ENCODE data around the gene BRINP1.

BRINP1 gene

DNA sequence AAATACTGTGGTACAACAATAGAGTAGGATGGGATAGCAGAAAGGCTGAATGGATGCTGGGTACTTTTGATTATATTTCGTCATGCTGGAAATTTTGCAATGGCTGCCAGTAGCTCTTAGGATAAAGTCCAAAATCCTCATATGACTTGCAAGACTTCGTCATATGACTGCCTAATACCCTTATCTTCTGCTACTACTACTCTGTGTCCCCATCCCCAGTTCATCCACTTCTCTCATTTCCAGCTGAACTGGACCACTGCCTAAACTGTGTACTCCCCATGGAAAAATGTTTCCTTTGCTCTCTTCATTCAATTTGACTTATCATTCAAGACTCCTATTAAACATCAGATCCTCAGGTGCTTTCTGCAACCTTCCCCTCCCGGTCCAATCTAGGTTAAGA lies 212.9 kb downstream of the BRINP1 start:
- TF ChIP-seq, protein P1, sequence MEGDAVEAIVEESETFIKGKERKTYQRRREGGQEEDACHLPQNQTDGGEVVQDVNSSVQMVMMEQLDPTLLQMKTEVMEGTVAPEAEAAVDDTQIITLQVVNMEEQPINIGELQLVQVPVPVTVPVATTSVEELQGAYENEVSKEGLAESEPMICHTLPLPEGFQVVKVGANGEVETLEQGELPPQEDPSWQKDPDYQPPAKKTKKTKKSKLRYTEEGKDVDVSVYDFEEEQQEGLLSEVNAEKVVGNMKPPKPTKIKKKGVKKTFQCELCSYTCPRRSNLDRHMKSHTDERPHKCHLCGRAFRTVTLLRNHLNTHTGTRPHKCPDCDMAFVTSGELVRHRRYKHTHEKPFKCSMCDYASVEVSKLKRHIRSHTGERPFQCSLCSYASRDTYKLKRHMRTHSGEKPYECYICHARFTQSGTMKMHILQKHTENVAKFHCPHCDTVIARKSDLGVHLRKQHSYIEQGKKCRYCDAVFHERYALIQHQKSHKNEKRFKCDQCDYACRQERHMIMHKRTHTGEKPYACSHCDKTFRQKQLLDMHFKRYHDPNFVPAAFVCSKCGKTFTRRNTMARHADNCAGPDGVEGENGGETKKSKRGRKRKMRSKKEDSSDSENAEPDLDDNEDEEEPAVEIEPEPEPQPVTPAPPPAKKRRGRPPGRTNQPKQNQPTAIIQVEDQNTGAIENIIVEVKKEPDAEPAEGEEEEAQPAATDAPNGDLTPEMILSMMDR (IDR thresholded peaks at IDR 0.05) = no peak
- Histone ChIP-seq H3K9ac (no peak overlapping the region), H3K36me3 (ENCODE audit: control insufficient read depth, insufficient read depth, low read length) (no peaks in the 10 kb centered on the region), H3K4me3 (ENCODE audit: low read depth, low read length) (no peak overlapping the region), H3K27ac (no peak overlapping the region), H3K27me3 (ENCODE audit: control insufficient read depth, insufficient read depth, low read length) (no peaks in the 10 kb centered on the region), H3K4me1 (no peaks in the 10 kb centered on the region), H3K9me3 (ENCODE audit: control insufficient read depth, low read length) (no peaks in the 10 kb centered on the region), H3K79me2 (no peaks in the 10 kb centered on the region), H3K4me2 (ENCODE audit: low read length) (no peak overlapping the region), H2AFZ (no peak overlapping the region)

DNA sequence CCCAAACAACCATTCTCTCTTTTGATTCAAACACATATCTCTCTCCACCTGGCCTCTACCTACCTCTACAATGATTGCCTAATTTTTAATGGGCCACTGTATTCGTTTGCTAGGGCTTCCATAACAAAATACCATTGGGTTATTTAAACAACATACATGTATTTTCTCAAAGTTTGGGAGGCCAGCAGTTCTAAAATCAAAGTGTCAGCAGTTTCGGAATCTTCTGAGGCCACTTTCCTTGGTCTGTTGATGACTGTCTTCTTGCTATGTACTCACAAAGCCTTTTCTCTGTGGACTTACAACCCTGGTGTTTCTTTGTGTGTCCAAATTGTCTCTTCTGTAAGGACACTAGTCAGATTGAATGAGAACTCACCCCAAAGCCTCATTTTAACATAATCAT lies 214.7 kb downstream of the BRINP1 start:
- TF ChIP-seq, protein P1 (IDR thresholded peaks at IDR 0.05) = no peak
- no peak overlapping the region for H2AFZ ChIP-seq
- no peak overlapping the region for H3K4me3 ChIP-seq (ENCODE audit: low read depth, low read length)
- H3K27me3 ChIP-seq (ENCODE audit: control insufficient read depth, insufficient read depth, low read length) = no peaks in the 10 kb centered on the region
- no peak overlapping the region for H3K4me2 ChIP-seq (ENCODE audit: low read length)
- no peaks in the 10 kb centered on the region for H3K4me1 ChIP-seq
- no peak overlapping the region for H3K27ac ChIP-seq
- no peaks in the 10 kb centered on the region for H3K79me2 ChIP-seq
- no peaks in the 10 kb centered on the region for H3K9me3 ChIP-seq (ENCODE audit: control insufficient read depth, low read length)
- H3K36me3 ChIP-seq (ENCODE audit: control insufficient read depth, insufficient read depth, low read length) = no peaks in the 10 kb centered on the region
- no peak overlapping the region for H3K9ac ChIP-seq

DNA sequence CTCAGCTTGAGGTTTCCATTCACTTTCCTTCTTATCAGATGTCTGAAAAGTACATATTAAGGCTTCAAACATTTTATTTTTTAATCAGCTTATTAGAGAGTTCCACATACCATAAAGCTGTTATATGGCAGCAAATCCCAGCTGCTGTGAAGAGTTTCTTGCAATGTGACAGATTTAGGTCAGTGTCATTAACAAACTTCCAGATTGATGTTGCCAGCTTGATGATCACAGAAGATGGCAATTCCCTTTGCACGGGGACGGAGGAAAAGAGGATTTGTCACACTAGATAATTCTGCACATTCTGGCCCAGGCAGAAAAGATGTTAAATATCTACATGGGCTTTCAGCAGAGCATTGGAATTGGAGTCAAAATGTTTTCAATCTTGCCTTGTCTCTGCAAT lies 215.8 kb downstream of the BRINP1 start:
- Histone ChIP-seq H3K27ac (no peak overlapping the region), H3K4me1 (no peaks in the 10 kb centered on the region), H3K27me3 (ENCODE audit: control insufficient read depth, insufficient read depth, low read length) (no peaks in the 10 kb centered on the region), H2AFZ (no peak overlapping the region), H3K4me3 (ENCODE audit: low read depth, low read length) (no peak overlapping the region), H3K79me2 (no peaks in the 10 kb centered on the region), H3K4me2 (ENCODE audit: low read length) (no peak overlapping the region), H3K36me3 (ENCODE audit: control insufficient read depth, insufficient read depth, low read length) (no peaks in the 10 kb centered on the region), H3K9ac (no peak overlapping the region), H3K9me3 (ENCODE audit: control insufficient read depth, low read length) (no peaks in the 10 kb centered on the region)
- TF ChIP-seq, protein P1 (IDR thresholded peaks at IDR 0.05) = no peak

DNA sequence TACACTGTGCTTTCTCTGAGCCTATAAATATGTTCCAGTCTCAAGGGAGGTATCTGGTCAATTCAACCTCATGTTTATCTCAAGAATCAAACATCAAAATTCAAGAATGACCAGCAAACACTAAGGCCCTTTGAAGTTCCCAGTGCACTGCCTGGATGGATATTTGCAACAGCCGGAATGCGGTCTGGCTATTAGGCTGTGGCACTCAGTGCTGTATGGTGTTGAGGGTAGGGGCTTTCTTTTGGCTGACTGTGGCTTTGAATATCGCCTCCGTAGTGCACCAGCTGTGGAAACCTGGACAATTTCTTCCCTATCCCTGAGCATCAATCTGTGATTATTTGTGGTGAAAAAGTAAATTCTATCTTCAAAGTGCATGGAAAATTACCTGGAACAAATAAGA lies 220.4 kb downstream of the BRINP1 start:
- Histone ChIP-seq H3K79me2 (no peaks in the 10 kb centered on the region), H2AFZ (no peak overlapping the region), H3K4me1 (no peaks in the 10 kb centered on the region), H3K27me3 (ENCODE audit: control insufficient read depth, insufficient read depth, low read length) (no peaks in the 10 kb centered on the region), H3K9ac (no peak overlapping the region), H3K36me3 (ENCODE audit: control insufficient read depth, insufficient read depth, low read length) (no peaks in the 10 kb centered on the region), H3K4me3 (ENCODE audit: low read depth, low read length) (no peak overlapping the region), H3K9me3 (ENCODE audit: control insufficient read depth, low read length) (no peaks in the 10 kb centered on the region), H3K27ac (no peak overlapping the region), H3K4me2 (ENCODE audit: low read length) (no peak overlapping the region)
- TF ChIP-seq, protein P1 (IDR thresholded peaks at IDR 0.05) = no peak

DNA sequence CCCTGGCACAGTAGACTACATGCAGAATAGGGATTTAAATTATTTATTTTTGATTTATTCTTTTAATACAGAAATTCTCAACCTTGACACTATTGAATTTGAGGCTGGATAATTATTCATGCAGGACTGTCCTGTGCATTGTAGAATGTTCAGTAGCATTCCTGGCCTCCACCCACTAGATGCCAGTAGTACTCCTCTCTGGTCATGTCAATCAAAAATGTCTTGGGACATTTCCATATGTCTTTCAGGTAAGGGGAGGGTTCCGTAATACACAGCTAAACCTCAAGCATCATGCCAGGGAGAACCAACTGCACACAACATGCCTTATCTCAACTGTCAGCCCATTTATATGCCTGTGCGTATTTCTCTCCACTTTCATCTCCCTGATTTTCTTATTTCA lies 231.8 kb downstream of the BRINP1 start:
- Histone ChIP-seq H3K4me1 (no peaks in the 10 kb centered on the region), H3K9me3 (ENCODE audit: control insufficient read depth, low read length) (no peaks in the 10 kb centered on the region), H3K27me3 (ENCODE audit: control insufficient read depth, insufficient read depth, low read length) (no peaks in the 10 kb centered on the region), H3K9ac (no peak overlapping the region), H3K79me2 (no peaks in the 10 kb centered on the region), H3K36me3 (ENCODE audit: control insufficient read depth, insufficient read depth, low read length) (no peaks in the 10 kb centered on the region), H2AFZ (no peak overlapping the region), H3K4me2 (ENCODE audit: low read length) (no peak overlapping the region), H3K4me3 (ENCODE audit: low read depth, low read length) (no peak overlapping the region), H3K27ac (no peak overlapping the region)
- TF ChIP-seq, protein P1 (IDR thresholded peaks at IDR 0.05) = no peak

All from parathyroid adenoma (tissue), 2 donors.